Type B pancreatic cell (in vitro differentiated cells): ENCODE measurements around the gene TM2D1. TPM values are rescaled to one million over a fixed set of nuclear protein-coding genes. Genes with fewer than 3 reads are reported as not detected.
"Not testable (repeated sequence)": the region's sequence is repeated elsewhere in the genome, so short reads cannot be mapped to it uniquely, and the experiment has no call there.

Experiments
- DNase-seq: peaks from one replicate; pipeline ENCODE4 v3.0.0; 2021; ENCODE audit warnings: mixed read lengths; ENCODE audit not compliant: unreplicated experiment; ENCODE audit errors: extremely low spot score
- H3K27ac Mint-ChIP-seq: 2 replicates; pipeline ENCODE4 v1.8.0; 2021; ENCODE audit warnings: mild to moderate bottlenecking, mixed read lengths
- H3K27me3 Mint-ChIP-seq: 2 replicates; pipeline ENCODE4 v1.8.0; 2021; ENCODE audit warnings: mixed read lengths
- H3K36me3 Mint-ChIP-seq: 2 replicates; pipeline ENCODE4 v1.8.0; 2021; ENCODE audit warnings: mixed read lengths
- H3K4me1 Mint-ChIP-seq: one replicate; pipeline ENCODE4 v1.8.0; 2021; ENCODE audit warnings: mixed read lengths; ENCODE audit not compliant: unreplicated experiment
- H3K4me3 Mint-ChIP-seq: 2 replicates; pipeline ENCODE4 v1.8.0; 2021; ENCODE audit warnings: mild to moderate bottlenecking, mixed read lengths
- H3K9me3 Mint-ChIP-seq: 2 replicates; pipeline ENCODE4 v1.8.0; 2021; ENCODE audit warnings: mixed read lengths
- total RNA-seq: library from RNA; stranded (reverse); gene quantifications from 2 replicates; pipeline ENCODE4 v1.2.1, GENCODE V29; 2021; ENCODE audit warnings: low replicate concordance
- TF ChIP-seq, protein P1 (sequence below): fragments of 200-600 bp; sonication (generic); conservative IDR thresholded peaks from 2 replicates; pipeline ENCODE4 v1.5.0; 2021; ENCODE audit warnings: antibody characterized with exemption, mild to moderate bottlenecking

Gene TM2D1
- total RNA-seq, 1 donor from 2014 or later, result 37.1 TPM

DNA sequence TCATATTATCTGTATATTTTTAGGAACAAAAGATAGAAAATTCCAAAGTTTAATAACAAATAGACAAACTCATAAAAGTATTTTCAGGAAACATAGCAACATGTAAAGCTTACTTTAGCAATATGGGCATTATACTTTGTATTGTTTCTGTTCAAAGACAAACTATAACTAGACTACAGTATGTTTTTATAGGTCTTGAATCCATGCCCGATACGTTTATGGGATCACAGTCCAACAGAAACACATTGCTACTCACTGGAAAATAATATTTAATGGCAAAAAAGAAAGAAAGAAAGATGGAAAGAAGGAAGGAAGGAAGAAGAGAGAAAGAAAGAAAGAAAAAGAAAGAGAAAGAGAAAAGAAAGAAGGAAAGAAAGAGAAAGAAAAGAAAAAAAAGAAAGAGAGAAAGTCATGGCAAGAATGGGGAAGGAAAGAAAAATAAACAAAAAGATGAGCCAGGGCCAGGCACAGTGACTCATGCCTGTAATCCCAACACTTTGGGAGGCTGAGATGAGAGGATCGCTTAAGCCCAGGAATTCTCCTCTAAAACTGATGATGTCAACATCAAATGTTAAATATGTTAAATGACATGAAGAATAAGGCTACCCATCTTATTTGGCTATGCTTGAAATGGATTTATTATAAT lies 32.7 kb downstream of the TM2D1 start:
- Mint-ChIP-seq H3K27ac (no peak overlapping the region), H3K9me3 (no peaks in the 10 kb centered on the region), H3K36me3 (peaks cover 20% of the 10 kb centered on the region), H3K4me1 (no peaks in the 10 kb centered on the region), H3K4me3 (no peak overlapping the region), H3K27me3 (no peaks in the 10 kb centered on the region)
- TF ChIP-seq, protein P1, sequence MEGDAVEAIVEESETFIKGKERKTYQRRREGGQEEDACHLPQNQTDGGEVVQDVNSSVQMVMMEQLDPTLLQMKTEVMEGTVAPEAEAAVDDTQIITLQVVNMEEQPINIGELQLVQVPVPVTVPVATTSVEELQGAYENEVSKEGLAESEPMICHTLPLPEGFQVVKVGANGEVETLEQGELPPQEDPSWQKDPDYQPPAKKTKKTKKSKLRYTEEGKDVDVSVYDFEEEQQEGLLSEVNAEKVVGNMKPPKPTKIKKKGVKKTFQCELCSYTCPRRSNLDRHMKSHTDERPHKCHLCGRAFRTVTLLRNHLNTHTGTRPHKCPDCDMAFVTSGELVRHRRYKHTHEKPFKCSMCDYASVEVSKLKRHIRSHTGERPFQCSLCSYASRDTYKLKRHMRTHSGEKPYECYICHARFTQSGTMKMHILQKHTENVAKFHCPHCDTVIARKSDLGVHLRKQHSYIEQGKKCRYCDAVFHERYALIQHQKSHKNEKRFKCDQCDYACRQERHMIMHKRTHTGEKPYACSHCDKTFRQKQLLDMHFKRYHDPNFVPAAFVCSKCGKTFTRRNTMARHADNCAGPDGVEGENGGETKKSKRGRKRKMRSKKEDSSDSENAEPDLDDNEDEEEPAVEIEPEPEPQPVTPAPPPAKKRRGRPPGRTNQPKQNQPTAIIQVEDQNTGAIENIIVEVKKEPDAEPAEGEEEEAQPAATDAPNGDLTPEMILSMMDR, result no peak
- DNase-seq, result no peak

- Mint-ChIP-seq H3K4me3 (no peak overlapping the region), H3K4me1 (no peaks in the 10 kb centered on the region), H3K27me3 (no peaks in the 10 kb centered on the region), H3K9me3 (no peaks in the 10 kb centered on the region), H3K27ac (no peak overlapping the region), H3K36me3 (peaks cover 19% of the 10 kb centered on the region)
- no peak for DNase-seq
- TF ChIP-seq, protein P1, result no peak
These were observed 37.0 kb downstream of the TM2D1 start for GRCh38 chr1:61687901-61688300.

- DNase-seq, result no peak
- H3K9me3 Mint-ChIP-seq, result no peaks in the 10 kb centered on the region
- H3K36me3 Mint-ChIP-seq, result peaks cover 42% of the 10 kb centered on the region
- H3K4me3 Mint-ChIP-seq, result no peak overlapping the region
- H3K27me3 Mint-ChIP-seq, result no peaks in the 10 kb centered on the region
- H3K4me1 Mint-ChIP-seq, result peaks cover 4% of the 10 kb centered on the region
- H3K27ac Mint-ChIP-seq, result no peak overlapping the region
- TF ChIP-seq, protein P1, result no peak
These were observed 42.0 kb downstream of the TM2D1 start for GRCh38 chr1:61682891-61683290.

DNA sequence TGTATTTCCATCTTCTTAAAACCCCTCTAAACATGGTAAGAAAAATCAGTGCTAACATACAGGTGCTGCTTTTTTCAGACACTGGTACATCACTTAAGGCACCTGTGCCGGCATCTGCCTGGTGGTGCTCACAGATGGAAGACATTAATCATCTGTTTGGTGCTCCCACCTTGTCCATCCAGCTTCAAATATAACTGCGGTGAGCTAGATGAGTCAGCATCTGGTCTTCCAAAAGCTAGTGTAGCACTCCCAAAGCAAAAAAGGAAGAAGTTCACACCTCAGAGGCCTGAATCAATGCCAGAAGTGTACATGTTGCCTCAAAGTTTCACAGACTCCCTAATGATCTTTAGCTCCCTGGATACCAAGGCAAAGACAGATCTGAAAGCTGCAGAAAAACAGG lies 44.4 kb downstream of the TM2D1 start:
- H3K36me3 Mint-ChIP-seq, result peaks cover 35% of the 10 kb centered on the region
- H3K4me1 Mint-ChIP-seq, result peaks cover 4% of the 10 kb centered on the region
- no peaks in the 10 kb centered on the region for H3K27me3 Mint-ChIP-seq
- H3K9me3 Mint-ChIP-seq, result no peaks in the 10 kb centered on the region
- H3K27ac Mint-ChIP-seq, result no peak overlapping the region
- no peak overlapping the region for H3K4me3 Mint-ChIP-seq
- no peak for DNase-seq
- TF ChIP-seq, protein P1, result no peak

DNA sequence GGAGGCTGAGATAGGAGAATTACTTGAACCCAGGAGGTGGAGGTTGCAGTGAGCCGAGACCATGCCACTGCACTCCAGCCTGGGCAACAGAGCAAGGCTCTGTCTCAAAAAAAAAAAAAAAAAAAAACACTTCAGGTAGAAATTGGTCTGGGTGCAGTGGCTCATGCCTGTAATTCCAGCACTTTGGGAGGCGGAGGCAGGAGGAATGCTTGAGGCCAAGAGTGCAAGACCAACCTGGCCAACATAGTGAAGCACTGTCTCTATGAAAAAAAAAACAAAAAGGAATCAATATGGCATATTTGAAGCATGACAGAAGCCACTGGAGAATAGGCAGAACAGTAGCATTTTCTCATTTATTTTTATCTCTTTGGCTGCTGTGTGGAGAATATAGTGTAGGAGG lies 48.1 kb downstream of the TM2D1 start:
- H3K27ac Mint-ChIP-seq, H3K27me3 Mint-ChIP-seq, H3K4me3 Mint-ChIP-seq, H3K9me3 Mint-ChIP-seq, DNase-seq, H3K4me1 Mint-ChIP-seq: not testable (repeated sequence)
- H3K36me3 Mint-ChIP-seq, result peaks cover 26% of the 10 kb centered on the region

- Mint-ChIP-seq H3K36me3 (peaks cover 12% of the 10 kb centered on the region), H3K4me1 (peaks cover 3% of the 10 kb centered on the region), H3K9me3 (no peaks in the 10 kb centered on the region), H3K4me3 (no peak overlapping the region), H3K27ac (no peak overlapping the region), H3K27me3 (no peaks in the 10 kb centered on the region)
- no peak for DNase-seq
- TF ChIP-seq, protein P1, result no peak
These were observed 50.7 kb downstream of the TM2D1 start for GRCh38 chr1:61674221-61674620.
